Neural progenitor cell (in vitro differentiated cells): ENCODE results near the gene NKTR. TPM values are rescaled to one million over a fixed set of nuclear protein-coding genes. Genes with fewer than 3 reads are reported as not detected.

ENCODE experiments used
- DNase-seq: peaks from one replicate; pipeline ENCODE4 v3.0.0-alpha.2; 2016; ENCODE audit warnings: low spot score
- H2AFZ ChIP-seq: fragments of 200-600 bp; sonication (generic); replicated peaks from 2 replicates; pipeline ENCODE4 v1.6.1; 2016; ENCODE audit warnings: antibody characterized with exemption
- H3F3A ChIP-seq: fragments of 200-600 bp; sonication (generic); 2 replicates; pipeline ENCODE4 v1.6.1; 2016; ENCODE audit warnings: antibody characterized with exemption, low read depth
- H3K27ac ChIP-seq: fragments of 200-600 bp; sonication (generic); 2 replicates; pipeline ENCODE4 v1.5.1; 2016; ENCODE audit warnings: mild to moderate bottlenecking
- H3K27me3 ChIP-seq: fragments of 200-600 bp; sonication (generic); 2 replicates; pipeline ENCODE4 v1.6.1; 2016; ENCODE audit warnings: mild to moderate bottlenecking, moderate library complexity
- H3K36me3 ChIP-seq: fragments of 200-600 bp; sonication (generic); 2 replicates; pipeline ENCODE4 v1.5.1; 2016
- H3K4me1 ChIP-seq: fragments of 200-600 bp; sonication (generic); 2 replicates; pipeline ENCODE4 v1.6.1; 2016; ENCODE audit warnings: mixed run types
- H3K4me2 ChIP-seq: fragments of 200-600 bp; sonication (generic); 2 replicates; pipeline ENCODE4 v1.6.1; 2016
- H3K4me3 ChIP-seq: fragments of 200-600 bp; sonication (generic); 2 replicates; pipeline ENCODE4 v1.5.1; 2016
- H3K79me2 ChIP-seq: fragments of 200-600 bp; sonication (generic); 2 replicates; pipeline ENCODE4 v1.6.1; 2016; ENCODE audit warnings: low read depth
- H3K9ac ChIP-seq: fragments of 200-600 bp; sonication (generic); 2 replicates; pipeline ENCODE4 v1.6.1; 2016
- H3K9me3 ChIP-seq: fragments of 200-600 bp; sonication (generic); 2 replicates; pipeline ENCODE4 v1.5.1; 2016; ENCODE audit warnings: low read depth
- H4K20me1 ChIP-seq: fragments of 200-600 bp; sonication (generic); 2 replicates; pipeline ENCODE4 v1.6.1; 2016; ENCODE audit warnings: low read depth
- H3K27ac Mint-ChIP-seq: 3 replicates; pipeline ENCODE4 v1.8.0; 2021; ENCODE audit warnings: mixed read lengths
- H3K27me3 Mint-ChIP-seq: 2 replicates; pipeline ENCODE4 v1.8.0; 2022; ENCODE audit warnings: low read depth, mild to moderate bottlenecking, inconsistent platforms, moderate library complexity, mixed read lengths; ENCODE audit not compliant: insufficient read depth
- H3K36me3 Mint-ChIP-seq: 3 replicates; pipeline ENCODE4 v1.8.0; 2021; ENCODE audit warnings: mixed read lengths
- H3K4me1 Mint-ChIP-seq: 3 replicates; pipeline ENCODE4 v1.8.0; 2021; ENCODE audit warnings: mixed read lengths
- H3K4me3 Mint-ChIP-seq: 3 replicates; pipeline ENCODE4 v1.8.0; 2021; ENCODE audit warnings: mild to moderate bottlenecking, moderate library complexity, mixed read lengths
- H3K9me3 Mint-ChIP-seq: 3 replicates; pipeline ENCODE4 v1.8.0; 2020; ENCODE audit warnings: mixed read lengths
- CTCF ChIP-seq: fragments of 200-600 bp; sonication (generic); IDR thresholded peaks from 2 replicates; pipeline ENCODE4 v1.5.1; 2017; ENCODE audit warnings: antibody characterized with exemption, mild to moderate bottlenecking
- EZH2 ChIP-seq: fragments of 200-600 bp; sonication (generic); IDR thresholded peaks from 2 replicates; pipeline ENCODE4 v1.6.1; 2017; ENCODE audit warnings: antibody characterized with exemption, mild to moderate bottlenecking, moderate library complexity
- EZH2phosphoT487 ChIP-seq: fragments of 200-600 bp; sonication (generic); IDR thresholded peaks from 2 replicates; pipeline ENCODE4 v1.6.1; 2017; ENCODE audit warnings: antibody characterized with exemption
- total RNA-seq: library from RNA; depleted of rRNA; stranded (reverse); fragments of >200 nt; gene quantifications from 2 replicates; pipeline ENCODE4 v1.2.3, GENCODE V29; 2015; ENCODE audit warnings: low replicate concordance

NKTR gene
- total RNA-seq, 1 donor from 2014 or later = 190 TPM

GRCh38 chr3:42656680-42657610 is 56.5 kb downstream of the NKTR start:
- Histone ChIP-seq H2AFZ (no peak overlapping the region), H3K9me3 (no peaks in the 10 kb centered on the region), H3K27me3 (no peaks in the 10 kb centered on the region), H3K9ac (no peak overlapping the region), H3K4me2 (no peak overlapping the region), H4K20me1 (peaks cover 15% of the 10 kb centered on the region), H3K27ac (no peak overlapping the region), H3F3A (peaks cover 2% of the 10 kb centered on the region), H3K4me3 (no peak overlapping the region), H3K4me1 (peaks cover 12% of the 10 kb centered on the region), H3K79me2 (no peaks in the 10 kb centered on the region), H3K36me3 (no peaks in the 10 kb centered on the region)
- H3K36me3 Mint-ChIP-seq = peaks cover 6% of the 10 kb centered on the region
- peaks cover 2% of the 10 kb centered on the region for H3K9me3 Mint-ChIP-seq
- no peak overlapping the region for H3K4me3 Mint-ChIP-seq
- H3K4me1 Mint-ChIP-seq = peaks cover 24% of the 10 kb centered on the region
- TF ChIP-seq EZH2phosphoT487 = no peak
- no peak for TF ChIP-seq CTCF
- no peak for TF ChIP-seq EZH2
- no peak overlapping the region for H3K27ac Mint-ChIP-seq
- DNase-seq = no peak
- H3K27me3 Mint-ChIP-seq = peaks cover 2% of the 10 kb centered on the region

GRCh38 chr3:42657675-42658074 is 57.2 kb downstream of the NKTR start:
- no peaks in the 10 kb centered on the region for H3K27me3 ChIP-seq
- H3F3A ChIP-seq = no peaks in the 10 kb centered on the region
- H3K79me2 ChIP-seq = no peaks in the 10 kb centered on the region
- peaks cover 2% of the 10 kb centered on the region for H3K27me3 Mint-ChIP-seq
- no peak overlapping the region for H3K4me2 ChIP-seq
- no peak overlapping the region for H3K27ac ChIP-seq
- H3K4me3 Mint-ChIP-seq = no peak overlapping the region
- H2AFZ ChIP-seq = no peak overlapping the region
- H3K4me1 ChIP-seq = peaks cover 12% of the 10 kb centered on the region
- H3K4me3 ChIP-seq = no peak overlapping the region
- H3K27ac Mint-ChIP-seq = no peak overlapping the region
- no peaks in the 10 kb centered on the region for H3K36me3 ChIP-seq
- H3K9me3 ChIP-seq = no peaks in the 10 kb centered on the region
- H3K36me3 Mint-ChIP-seq = peaks cover 6% of the 10 kb centered on the region
- TF ChIP-seq EZH2phosphoT487 (no peak), CTCF (no peak), EZH2 (no peak)
- H3K9me3 Mint-ChIP-seq = peaks cover 2% of the 10 kb centered on the region
- peaks cover 18% of the 10 kb centered on the region for H3K4me1 Mint-ChIP-seq
- H3K9ac ChIP-seq = no peak overlapping the region
- H4K20me1 ChIP-seq = peaks cover 10% of the 10 kb centered on the region
- DNase-seq = no peak

GRCh38 chr3:42658091-42658770 is 57.7 kb downstream of the NKTR start:
- Histone ChIP-seq H3K27ac (no peak overlapping the region), H3K79me2 (no peaks in the 10 kb centered on the region), H2AFZ (no peak overlapping the region), H3K4me2 (no peak overlapping the region), H3K27me3 (no peaks in the 10 kb centered on the region), H3K9me3 (no peaks in the 10 kb centered on the region), H3F3A (no peaks in the 10 kb centered on the region), H4K20me1 (peaks cover 10% of the 10 kb centered on the region), H3K9ac (no peak overlapping the region), H3K4me3 (no peak overlapping the region), H3K4me1 (peaks cover 7% of the 10 kb centered on the region), H3K36me3 (no peaks in the 10 kb centered on the region)
- TF ChIP-seq EZH2 = no peak
- no peak for TF ChIP-seq CTCF
- TF ChIP-seq EZH2phosphoT487 = no peak
- peaks cover 2% of the 10 kb centered on the region for H3K9me3 Mint-ChIP-seq
- no peak overlapping the region for H3K27ac Mint-ChIP-seq
- no peak overlapping the region for H3K4me3 Mint-ChIP-seq
- peaks cover 14% of the 10 kb centered on the region for H3K4me1 Mint-ChIP-seq
- H3K36me3 Mint-ChIP-seq = peaks cover 6% of the 10 kb centered on the region
- peaks cover 2% of the 10 kb centered on the region for H3K27me3 Mint-ChIP-seq
- no peak for DNase-seq
